NCI-H1092 treated with DMSO at 0.1 percent for 48 hours (cell line): ENCODE measurements around the gene ZFP42.
"Not testable (repeated sequence)": the region's sequence is repeated elsewhere in the genome, so short reads cannot be mapped to it uniquely, and the experiment has no call there.

Experiments used
- DNase-seq: peaks from one replicate; lab custom pipeline; 2025; lab: John Stamatoyannopoulos, UW

The ZFP42 gene

DNA sequence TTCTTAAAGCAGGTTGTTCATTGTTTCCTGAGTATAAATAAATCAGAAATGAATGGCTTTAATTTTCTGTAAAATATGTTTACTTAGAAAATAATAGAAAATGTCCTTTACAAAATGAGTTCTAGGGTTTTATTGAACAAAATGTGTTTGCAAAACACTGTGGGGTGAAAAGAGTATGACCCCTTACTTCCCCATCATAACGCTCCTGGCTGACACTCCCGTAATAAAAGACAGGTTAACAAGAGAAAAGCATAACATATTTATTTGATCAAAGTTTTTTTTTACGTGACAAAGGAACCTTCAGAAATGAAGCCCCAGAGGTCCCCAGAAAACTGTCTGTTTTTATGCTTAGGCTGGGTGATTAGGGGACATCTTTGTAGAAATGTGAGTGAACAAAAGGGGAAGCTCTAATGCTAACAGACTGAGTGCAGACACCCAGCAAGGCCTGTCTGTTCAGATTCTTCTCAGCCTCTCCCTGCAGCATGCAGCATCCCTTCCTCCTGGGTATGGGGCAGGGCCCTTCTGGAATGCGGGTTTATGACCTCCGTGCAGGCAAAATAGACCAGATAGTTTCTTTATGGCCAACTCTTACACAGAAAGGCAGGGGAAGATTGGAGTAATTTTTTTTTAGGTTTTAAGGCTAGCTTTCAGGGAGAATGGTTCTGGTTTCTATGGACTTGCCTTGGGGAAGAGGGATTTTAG is 26.1 kb downstream of the ZFP42 start:
- DNase-seq = no peak

DNA sequence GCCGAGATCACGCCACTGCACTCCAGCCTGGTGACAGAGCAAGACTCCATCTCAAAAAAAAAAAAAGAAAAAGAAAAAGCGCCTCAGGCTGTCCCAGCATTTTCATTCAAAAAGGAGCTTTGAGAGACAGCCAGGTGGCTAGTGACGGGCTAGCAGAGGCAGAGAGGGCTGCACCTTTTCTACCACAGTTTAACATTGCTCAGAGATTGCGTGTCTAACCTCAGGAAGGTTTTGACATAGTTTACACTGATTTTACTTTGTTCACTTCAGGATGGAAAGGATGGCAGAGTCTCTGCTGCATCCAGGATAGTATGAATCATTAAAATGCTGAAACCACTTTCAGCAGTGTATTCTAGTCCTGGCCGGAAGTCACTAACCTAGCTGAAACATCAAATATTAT is 28.1 kb downstream of the ZFP42 start:
- no peak for DNase-seq

DNA sequence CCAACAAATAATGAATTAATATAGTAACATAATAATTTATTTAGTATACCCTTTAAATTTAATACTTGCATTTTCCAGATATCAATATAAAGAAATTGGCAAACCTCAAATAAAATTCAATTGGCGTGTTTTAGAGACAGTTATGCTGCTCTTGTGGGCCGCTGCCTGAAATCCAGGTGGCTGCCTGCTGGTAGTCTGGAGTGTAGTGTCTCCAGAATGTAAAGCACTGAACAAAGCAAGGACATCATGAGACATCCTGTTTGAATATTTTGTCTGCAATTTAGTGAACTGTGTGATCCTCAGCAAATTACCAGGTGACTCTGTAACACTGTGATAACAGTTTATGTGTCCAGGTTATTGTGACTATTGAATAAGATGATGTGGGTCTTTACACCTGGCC is 29.9 kb downstream of the ZFP42 start:
- DNase-seq = no peak

DNA sequence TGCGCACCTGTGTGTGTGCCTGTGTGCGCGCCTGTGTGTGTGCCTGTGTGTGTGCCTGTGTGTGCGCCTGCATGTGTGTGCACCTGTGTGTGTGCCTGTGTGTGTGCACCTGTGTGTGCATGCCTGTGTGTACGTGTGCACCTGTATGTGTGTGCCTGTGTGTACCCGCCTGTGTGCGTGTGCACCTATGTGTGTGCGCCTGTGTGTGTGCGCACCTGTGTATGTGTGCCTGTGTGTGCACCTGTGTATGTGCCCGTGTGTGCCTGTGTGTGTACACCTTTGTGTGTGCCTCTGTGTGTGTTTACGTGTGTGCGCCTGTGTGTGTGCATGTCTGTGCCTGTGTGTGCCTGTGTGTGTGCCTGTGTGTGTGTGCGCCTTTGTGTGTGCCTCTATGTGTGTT is 33.5 kb downstream of the ZFP42 start:
- DNase-seq = no peak

DNA sequence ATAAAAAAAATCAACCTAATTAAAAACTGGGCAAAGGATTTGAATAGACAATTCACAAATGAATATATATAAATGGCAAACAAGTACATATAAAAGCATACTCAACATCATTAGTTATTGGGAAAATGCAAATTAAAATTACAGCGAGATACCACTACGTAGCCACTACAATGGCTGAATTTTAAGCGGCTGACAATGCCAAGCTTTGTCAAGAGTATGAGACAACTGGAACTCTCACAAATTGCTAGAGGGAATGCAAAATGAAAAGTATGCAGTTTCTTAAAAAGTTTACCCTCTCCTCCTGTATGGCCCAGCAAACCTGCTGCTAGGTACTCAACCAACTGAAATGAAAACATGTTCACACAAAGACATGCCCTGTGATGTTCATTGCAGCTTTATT is 34.8 kb downstream of the ZFP42 start:
- no peak for DNase-seq

DNA sequence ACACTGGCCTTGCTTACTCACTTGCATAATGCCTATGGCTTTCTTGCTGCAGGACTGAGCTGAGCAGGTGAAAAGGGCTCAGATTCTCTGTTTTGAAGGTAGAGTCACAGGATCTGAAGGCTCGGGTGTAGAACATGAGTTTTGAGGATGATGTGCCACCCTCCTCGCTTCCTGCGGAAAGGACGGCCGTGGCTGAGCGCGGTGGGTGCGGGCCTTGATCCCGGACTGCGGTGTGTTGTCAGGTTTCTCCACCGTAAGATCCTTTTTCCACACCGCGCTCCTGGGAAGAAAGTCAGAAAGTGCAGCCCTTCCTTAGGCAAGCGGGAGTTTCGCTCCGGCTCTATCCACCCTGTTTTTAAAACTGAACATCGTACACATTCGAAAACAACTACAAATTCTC is 36.2 kb downstream of the ZFP42 start:
- DNase-seq = no peak

DNA sequence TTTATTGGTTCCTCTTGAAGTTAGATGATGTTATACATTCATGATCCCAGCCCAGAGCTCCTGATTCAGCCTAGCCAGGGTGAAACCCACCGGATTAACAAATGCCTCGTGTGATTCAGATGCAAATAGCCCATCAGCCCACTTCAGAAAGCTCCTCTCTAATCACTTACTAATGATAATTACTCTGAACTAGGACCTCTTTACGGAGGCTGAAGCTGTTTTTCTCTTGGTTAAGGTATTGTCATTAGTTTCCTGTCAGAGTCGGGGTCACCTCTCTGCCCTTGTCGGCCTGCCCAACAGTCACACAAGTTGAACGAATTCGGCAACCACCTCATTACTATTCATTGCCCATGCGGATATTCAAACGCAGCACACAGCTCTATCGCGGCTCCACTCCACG is 36.6 kb downstream of the ZFP42 start:
- no peak for DNase-seq

DNA sequence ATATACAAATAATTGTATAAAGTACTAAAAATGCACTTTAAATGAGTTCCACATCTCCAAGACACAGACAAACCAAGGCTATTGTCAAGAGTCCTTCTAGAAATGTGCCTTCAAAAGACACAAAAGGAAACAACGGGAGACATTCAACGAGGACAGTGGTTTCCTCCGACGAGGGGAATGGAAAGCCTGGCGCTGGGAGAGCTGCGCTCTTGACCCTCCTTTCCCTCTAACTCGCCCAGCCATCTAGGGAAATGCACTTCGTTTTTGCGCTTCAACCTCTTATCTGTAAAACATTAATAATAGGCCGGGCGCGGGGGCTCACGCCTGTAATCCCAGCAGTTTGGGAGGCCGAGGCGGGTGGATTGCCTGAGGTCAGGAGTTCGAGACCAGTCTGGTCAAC is 37.0 kb downstream of the ZFP42 start:
- no peak for DNase-seq

DNA sequence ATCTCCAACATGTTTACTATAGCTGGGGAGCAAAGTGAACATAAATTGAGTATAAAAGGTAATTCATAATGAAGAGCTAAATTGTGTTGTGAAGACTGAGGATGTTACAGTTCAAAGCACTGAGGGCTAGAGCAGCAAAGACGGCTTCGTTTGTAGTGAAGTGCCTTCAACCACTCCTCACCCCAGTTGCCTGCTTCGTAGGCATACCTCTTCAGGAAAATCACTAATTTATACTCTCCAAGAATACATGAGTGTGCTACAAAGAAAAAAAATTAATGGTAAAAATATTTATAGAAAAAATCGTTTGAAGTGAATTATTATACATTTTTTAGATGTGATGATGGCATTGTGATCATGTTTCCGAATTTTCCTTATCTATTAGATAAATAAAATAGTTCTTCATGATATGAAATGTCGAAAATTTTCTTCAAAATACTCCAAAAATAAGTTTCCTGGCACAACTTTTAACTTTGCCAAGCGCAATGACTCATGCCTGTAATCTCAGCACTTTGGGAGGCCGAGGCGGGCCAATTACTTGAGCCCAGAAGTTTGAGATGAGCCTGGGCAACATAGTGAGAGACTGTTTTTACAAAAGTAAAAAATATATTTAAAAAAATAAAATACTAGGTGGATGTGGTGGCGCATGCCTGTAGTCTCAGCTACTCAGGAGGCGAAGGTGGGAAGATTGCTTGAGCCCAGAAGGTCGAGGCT is 41.6 kb downstream of the ZFP42 start:
- no peak for DNase-seq

DNA sequence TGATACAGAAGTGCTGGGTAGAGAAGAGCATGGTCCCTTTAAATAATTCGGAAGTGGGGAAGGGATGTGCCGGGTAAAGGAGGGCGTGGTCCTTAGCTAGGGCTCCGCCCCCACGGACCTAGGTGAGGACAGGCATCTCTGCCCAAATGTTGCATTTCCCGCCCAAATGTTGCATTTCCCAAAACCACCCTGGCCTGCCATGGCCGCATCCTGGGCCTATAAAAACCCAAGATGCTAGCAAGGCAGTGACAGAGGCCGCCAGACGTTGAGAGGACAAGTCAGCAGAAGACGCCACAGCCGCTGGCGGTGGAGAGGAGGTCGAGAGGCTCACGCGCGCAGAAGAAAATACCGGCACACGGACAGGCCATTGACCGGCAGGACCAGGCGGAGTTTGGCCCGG is 46.1 kb downstream of the ZFP42 start:
- no peak for DNase-seq

DNA sequence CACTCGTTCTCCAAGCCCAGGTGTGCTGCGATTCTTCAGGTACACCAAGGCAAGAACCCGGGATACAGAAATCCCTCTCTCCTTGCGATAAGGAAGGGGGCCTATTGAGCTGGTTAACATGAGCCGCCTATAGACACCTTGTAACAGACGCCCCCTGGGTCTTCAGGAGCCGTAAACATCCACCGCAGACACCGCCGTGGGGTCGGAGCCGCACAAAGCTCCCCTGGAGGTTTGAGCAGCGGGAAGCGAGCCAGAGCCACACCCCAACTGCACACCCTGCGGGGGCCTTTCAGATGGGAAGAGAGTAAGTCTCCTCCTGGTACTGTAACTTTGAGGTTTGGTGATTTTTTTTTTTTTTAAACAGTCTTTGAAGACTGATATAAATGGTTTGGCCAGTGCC is 46.6 kb downstream of the ZFP42 start:
- DNase-seq = no peak

DNA sequence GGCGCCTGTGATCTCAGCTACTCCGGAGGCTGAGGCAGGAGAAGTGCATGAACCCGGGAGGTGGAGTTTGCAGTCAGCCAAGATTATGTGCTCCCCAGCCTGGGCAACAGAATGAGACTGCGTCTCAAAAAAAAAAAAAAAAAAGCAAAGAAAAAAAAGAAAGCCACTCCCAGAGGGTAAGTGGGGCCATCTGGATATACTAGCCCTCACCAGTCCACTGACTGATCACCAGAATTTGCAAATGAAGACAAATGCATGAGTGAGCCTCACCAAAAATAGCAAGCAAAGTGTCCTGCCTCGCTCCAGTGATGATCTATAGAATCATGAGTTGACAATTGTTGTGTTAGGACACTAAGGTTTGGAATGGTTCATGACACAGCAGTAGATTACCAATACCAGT is 47.6 kb downstream of the ZFP42 start:
- no peak for DNase-seq

DNA sequence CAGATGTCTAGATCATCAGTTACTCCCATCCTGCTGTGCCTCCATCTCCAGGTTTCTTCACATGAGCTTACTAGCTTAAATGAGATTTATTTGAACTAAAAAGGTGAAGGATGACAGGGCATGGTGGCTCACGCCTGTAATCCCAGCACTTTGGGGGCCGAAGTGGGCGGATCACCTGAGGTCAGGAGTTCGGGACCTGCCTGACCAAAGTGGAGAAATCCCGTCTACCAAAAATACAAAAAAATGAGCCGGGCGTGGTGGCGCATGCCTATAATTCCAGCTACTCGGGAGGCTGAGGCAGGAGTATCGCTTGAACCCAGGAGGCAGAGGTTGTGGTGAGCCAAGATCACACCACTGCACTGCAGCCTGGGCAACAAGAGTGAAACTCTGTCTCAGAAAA is 49.9 kb downstream of the ZFP42 start:
- DNase-seq = not testable (repeated sequence)

DNA sequence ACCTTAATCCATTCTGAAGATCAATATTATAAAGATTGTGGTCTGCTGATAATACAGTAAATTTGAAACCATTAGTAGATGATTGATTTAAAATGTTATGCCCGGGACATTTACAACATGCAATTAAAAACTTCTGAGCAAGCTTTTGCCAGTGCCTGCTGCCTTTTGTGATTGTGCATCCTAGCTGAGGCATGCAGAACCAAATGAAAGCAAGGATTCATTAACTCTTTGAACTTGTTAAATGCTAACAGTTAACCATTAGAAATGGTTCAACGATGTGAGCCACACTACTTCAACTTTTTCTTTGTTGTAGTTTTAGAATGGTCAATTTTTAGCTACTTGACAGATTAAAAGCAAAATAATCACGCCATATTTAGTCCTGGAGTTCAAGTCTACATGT is 51.1 kb downstream of the ZFP42 start:
- no peak for DNase-seq

DNA sequence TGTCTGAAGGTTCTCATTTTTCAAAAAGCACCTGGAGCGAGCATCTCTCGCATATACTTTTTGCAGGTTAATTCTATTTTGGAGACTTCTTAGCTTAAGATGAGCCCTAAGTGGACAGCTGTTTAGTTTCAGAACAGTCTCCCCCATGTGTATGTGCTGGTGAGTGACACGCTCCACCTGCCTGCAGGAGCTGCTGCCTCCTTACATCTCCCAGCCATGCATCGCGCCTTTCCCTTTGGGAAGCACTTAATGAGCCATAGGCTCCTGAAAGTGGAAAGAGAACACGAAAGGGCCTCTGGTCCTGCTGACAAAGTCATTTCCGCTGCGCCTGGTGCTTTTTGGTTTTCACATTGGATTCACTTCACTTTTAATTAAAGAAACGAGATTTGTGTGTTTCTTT is 57.7 kb downstream of the ZFP42 start:
- DNase-seq = no peak
